Measurements from ENCODE around the gene LILRA1. TPM values are rescaled to one million over a fixed set of nuclear protein-coding genes. Genes with fewer than 3 reads are reported as not detected.

Gene LILRA1
- polyA plus RNA-seq, 3 donors = 88.5 to 151 (median 141) TPM

DNA sequence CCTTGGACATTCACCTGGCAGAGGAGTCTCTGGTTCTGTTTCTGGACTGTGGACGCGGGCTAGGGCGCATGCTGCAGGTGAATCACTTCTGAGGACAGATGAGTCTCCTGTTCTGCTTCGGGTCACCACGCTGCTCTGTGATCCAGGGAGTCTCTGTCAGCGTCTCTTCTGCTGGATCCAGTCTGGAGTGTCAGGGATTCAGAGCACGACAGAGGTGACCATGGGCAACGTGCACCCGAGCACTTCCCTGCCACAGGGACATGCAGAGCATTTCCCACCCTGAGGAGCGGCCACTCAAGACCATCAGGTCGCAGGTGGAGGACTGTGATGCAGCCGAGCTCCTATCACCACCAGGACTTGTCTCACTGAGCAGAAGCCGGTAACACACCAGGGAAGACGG lies 44.2 kb upstream of the LILRA1 start:
- intact Hi-C loops (cut with micrococcal nuclease) = no loop called here
- Histone ChIP-seq H3K27ac (ENCODE audit: low read depth in 1 of 2, low read length in 2 of 2) (no peak overlapping the region), H3K9ac (ENCODE audit: insufficient read depth, low read length, poor library complexity, severe bottlenecking) (no peak overlapping the region), H3K36me3 (replicated peaks in 1 of 2; ENCODE audit: control insufficient read depth in 1 of 2, insufficient read depth in 2 of 2, low read length in 2 of 2) (no peaks in the 10 kb centered on the region), H3K27me3 (ENCODE audit: control insufficient read depth in 2 of 2, insufficient read depth in 2 of 2, low read length in 2 of 2) (no peaks in the 10 kb centered on the region), H3K4me1 (ENCODE audit: control insufficient read depth in 1 of 2, insufficient read depth in 2 of 2, low read length in 2 of 2) (peaks cover 12% of the 10 kb centered on the region in 2 donors), H3K4me2 (replicated peaks; ENCODE audit: extremely low read depth, low read length, poor library complexity, severe bottlenecking) (no peak overlapping the region), H2AFZ (ENCODE audit: insufficient read depth, low read depth, low read length, poor library complexity, severe bottlenecking) (no peak overlapping the region), H4K20me1 (ENCODE audit: insufficient read depth, low read length) (no peaks in the 10 kb centered on the region), H3K9me3 (replicated peaks in 1 of 2; ENCODE audit: control insufficient read depth in 1 of 2, insufficient read depth in 1 of 2, low read length in 2 of 2) (no peaks in the 10 kb centered on the region), H3K4me3 (replicated peaks in 1 of 3; ENCODE audit: low read depth in 2 of 3, low read length in 3 of 3) (no peak overlapping the region), H3K79me2 (ENCODE audit: insufficient read depth, low read length) (no peaks in the 10 kb centered on the region)
- WGBS (ENCODE audit: insufficient coverage) = 87% methylated on average over 13 of the region's 14 CpGs
- Mint-ChIP-seq H3K4me3 (no peak overlapping the region), H3K27me3 (ENCODE audit: low read depth in 3 of 3) (peaks cover 17 to 30% (median 25%) of the 10 kb centered on the region in 3 donors), H3K4me1 (peaks cover 12% of the 10 kb centered on the region), H3K9me3 (peaks cover 0 to 1% (median 0%) of the 10 kb centered on the region in 7 donors), H3K27ac (no peak overlapping the region), H3K36me3 (no peaks in the 10 kb centered on the region)
- DNase-seq = no peak
- TF ChIP-seq, protein P1, sequence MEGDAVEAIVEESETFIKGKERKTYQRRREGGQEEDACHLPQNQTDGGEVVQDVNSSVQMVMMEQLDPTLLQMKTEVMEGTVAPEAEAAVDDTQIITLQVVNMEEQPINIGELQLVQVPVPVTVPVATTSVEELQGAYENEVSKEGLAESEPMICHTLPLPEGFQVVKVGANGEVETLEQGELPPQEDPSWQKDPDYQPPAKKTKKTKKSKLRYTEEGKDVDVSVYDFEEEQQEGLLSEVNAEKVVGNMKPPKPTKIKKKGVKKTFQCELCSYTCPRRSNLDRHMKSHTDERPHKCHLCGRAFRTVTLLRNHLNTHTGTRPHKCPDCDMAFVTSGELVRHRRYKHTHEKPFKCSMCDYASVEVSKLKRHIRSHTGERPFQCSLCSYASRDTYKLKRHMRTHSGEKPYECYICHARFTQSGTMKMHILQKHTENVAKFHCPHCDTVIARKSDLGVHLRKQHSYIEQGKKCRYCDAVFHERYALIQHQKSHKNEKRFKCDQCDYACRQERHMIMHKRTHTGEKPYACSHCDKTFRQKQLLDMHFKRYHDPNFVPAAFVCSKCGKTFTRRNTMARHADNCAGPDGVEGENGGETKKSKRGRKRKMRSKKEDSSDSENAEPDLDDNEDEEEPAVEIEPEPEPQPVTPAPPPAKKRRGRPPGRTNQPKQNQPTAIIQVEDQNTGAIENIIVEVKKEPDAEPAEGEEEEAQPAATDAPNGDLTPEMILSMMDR (IDR thresholded peaks at IDR 0.05) = no peak

DNA sequence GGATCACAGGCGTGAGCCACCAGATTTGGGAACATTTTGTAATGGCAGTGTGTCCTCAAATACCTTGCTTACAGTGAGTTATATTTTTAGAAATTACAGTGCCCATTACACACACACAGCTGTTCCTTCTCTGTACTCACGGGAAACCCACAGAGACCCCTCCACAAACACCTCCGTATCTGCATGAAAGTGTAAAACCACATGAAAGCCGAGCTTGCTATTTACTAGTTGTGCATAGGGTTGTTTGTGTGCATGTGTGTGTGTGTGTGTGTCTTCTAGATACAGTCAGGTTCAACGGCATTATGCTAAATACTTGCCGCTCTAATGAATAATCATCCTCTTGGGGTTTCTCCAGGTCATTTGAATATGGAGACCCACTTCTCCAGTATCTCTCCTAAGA lies 42.1 kb upstream of the LILRA1 start:
- Histone ChIP-seq H3K4me3 (replicated peaks in 1 of 3; ENCODE audit: low read depth in 2 of 3, low read length in 3 of 3) (no peak overlapping the region), H3K36me3 (replicated peaks in 1 of 2; ENCODE audit: control insufficient read depth in 1 of 2, insufficient read depth in 2 of 2, low read length in 2 of 2) (no peaks in the 10 kb centered on the region), H3K9me3 (replicated peaks in 1 of 2; ENCODE audit: control insufficient read depth in 1 of 2, insufficient read depth in 1 of 2, low read length in 2 of 2) (no peaks in the 10 kb centered on the region), H3K4me1 (ENCODE audit: control insufficient read depth in 1 of 2, insufficient read depth in 2 of 2, low read length in 2 of 2) (peaks cover 12% of the 10 kb centered on the region in 2 donors), H4K20me1 (ENCODE audit: insufficient read depth, low read length) (no peaks in the 10 kb centered on the region), H3K27ac (ENCODE audit: low read depth in 1 of 2, low read length in 2 of 2) (no peak overlapping the region), H3K27me3 (ENCODE audit: control insufficient read depth in 2 of 2, insufficient read depth in 2 of 2, low read length in 2 of 2) (no peaks in the 10 kb centered on the region), H2AFZ (ENCODE audit: insufficient read depth, low read depth, low read length, poor library complexity, severe bottlenecking) (no peak overlapping the region), H3K79me2 (ENCODE audit: insufficient read depth, low read length) (no peaks in the 10 kb centered on the region), H3K9ac (ENCODE audit: insufficient read depth, low read length, poor library complexity, severe bottlenecking) (no peak overlapping the region), H3K4me2 (replicated peaks; ENCODE audit: extremely low read depth, low read length, poor library complexity, severe bottlenecking) (no peak overlapping the region)
- intact Hi-C loops (cut with micrococcal nuclease) = no loop called here
- Mint-ChIP-seq H3K27ac (no peak overlapping the region), H3K36me3 (no peaks in the 10 kb centered on the region), H3K4me3 (no peak overlapping the region), H3K27me3 (ENCODE audit: low read depth in 3 of 3) (peaks cover 16 to 24% (median 20%) of the 10 kb centered on the region in 3 donors), H3K9me3 (no peaks in the 10 kb centered on the region), H3K4me1 (peaks cover 12% of the 10 kb centered on the region)
- TF ChIP-seq, protein P1 (IDR thresholded peaks at IDR 0.05) = no peak
- no CpG with 5 or more reads among the region's 6 CpGs for WGBS (ENCODE audit: insufficient coverage)
- no peak for DNase-seq

Measured in CD14-positive monocyte (primary cell).